Psoas muscle (tissue), 8 donors: ENCODE results near the gene TAP1. TPM values are rescaled to one million over a fixed set of nuclear protein-coding genes. Genes with fewer than 3 reads are reported as not detected.
"Not testable (repeated sequence)": the region's sequence is repeated elsewhere in the genome, so short reads cannot be mapped to it uniquely, and the experiment has no call there.

Source experiments
- ATAC-seq, 4 donors: fragments of 200-7000 bp; cut with Tn5 transposase; one replicate each; pipeline ENCODE4 v1.9.1; 2020; ENCODE audit warnings: moderate library complexity in 3 of 4, mild to moderate bottlenecking in 2 of 4
- DNase-seq, 2 donors: peaks; one replicate each; pipeline ENCODE4 v3.0.0-alpha.2; 2020
- H3K27ac ChIP-seq: fragments of 200-600 bp; one replicate; pipeline ENCODE4 v1.8.0; 2022
- H3K27me3 ChIP-seq, 3 donors: fragments of 200-600 bp in 1 of 3; one replicate each; pipeline versions ENCODE4 v1.6.1 to v1.8.0; 2013 to 2022; ENCODE audit warnings: low read length in 2 of 3, mild to moderate bottlenecking in 2 of 3, moderate library complexity in 1 of 3; ENCODE audit not compliant: insufficient read depth in 3 of 3
- H3K36me3 ChIP-seq, 2 donors: fragments of 200-600 bp in 1 of 2; one replicate each; pipeline versions ENCODE4 v1.6.1 to v1.8.0; 2013 to 2022; ENCODE audit warnings: low read depth in 1 of 2, mild to moderate bottlenecking in 1 of 2, moderate library complexity in 1 of 2; ENCODE audit not compliant: insufficient read depth in 1 of 2
- H3K4me1 ChIP-seq: fragments of 200-600 bp; one replicate; pipeline ENCODE4 v1.8.0; 2022
- H3K4me3 ChIP-seq: fragments of 200-600 bp; one replicate; pipeline ENCODE4 v1.8.0; 2022; ENCODE audit warnings: mild to moderate bottlenecking
- H3K9me3 ChIP-seq: fragments of 200-600 bp; one replicate; pipeline ENCODE4 v1.8.0; 2022
- WGBS, 3 donors: extraction: QIAGEN DNeasy Blood & Tissue Kit; methylation state at CpG; one replicate each; pipeline versions ENCODE4 v1.1.6 to v1.1.7; 2013; 5-methylcytosine and 5-hydroxymethylcytosine counted together
- intact Hi-C, 2 donors: fragments of 100-400 bp; cut with DNase I; formaldehyde crosslinking; loops; one replicate each; pipeline versions ENCODE4 v1.11.0 to v1.14.2; 2022
- polyA plus RNA-seq, 3 donors: library from polyadenylated mRNA; stranded (reverse); fragments of 200-250 nt; gene quantifications; one replicate each; pipeline ENCODE4 v1.2.3, GENCODE V29; 2013
- total RNA-seq, 4 donors: library from RNA; stranded (reverse); fragmentation: NEBNext Ultra II Directional in 2 of 4; extraction: Animal tissue kit (Norgen Biotek cat#: 25700) in 2 of 4; gene quantifications; one replicate each; pipeline versions ENCODE4 v1.2.1 to v1.2.4, GENCODE V29; 2021 to 2023
- TF ChIP-seq, protein P1 (sequence below): fragments of 200-600 bp; IDR thresholded peaks from one replicate; pipeline ENCODE4 v1.8.0; 2022; ENCODE audit warnings: antibody characterized with exemption
- donor health status: healthy with polysubstance abuse.
- donor health status: DM: no; HTN: no; CAD: no; lungs with moderate emphysema.
- donor health status: Bipolar disorder and iron deficiency.
- donor health status: healthy.
- donor health status: DM: yes; HTN: yes; CAD: no.
- donor health status: DM: no; HTN: no; CAD: no.
- donor health status: DM: no; HTN: no; CAD: no.
- donor health status: DM: yes; HTN: yes; CAD: no.

TAP1 gene
- total and polyA plus RNA-seq, 7 donors = 14.1 to 23.5 (median 17.7) TPM

DNA sequence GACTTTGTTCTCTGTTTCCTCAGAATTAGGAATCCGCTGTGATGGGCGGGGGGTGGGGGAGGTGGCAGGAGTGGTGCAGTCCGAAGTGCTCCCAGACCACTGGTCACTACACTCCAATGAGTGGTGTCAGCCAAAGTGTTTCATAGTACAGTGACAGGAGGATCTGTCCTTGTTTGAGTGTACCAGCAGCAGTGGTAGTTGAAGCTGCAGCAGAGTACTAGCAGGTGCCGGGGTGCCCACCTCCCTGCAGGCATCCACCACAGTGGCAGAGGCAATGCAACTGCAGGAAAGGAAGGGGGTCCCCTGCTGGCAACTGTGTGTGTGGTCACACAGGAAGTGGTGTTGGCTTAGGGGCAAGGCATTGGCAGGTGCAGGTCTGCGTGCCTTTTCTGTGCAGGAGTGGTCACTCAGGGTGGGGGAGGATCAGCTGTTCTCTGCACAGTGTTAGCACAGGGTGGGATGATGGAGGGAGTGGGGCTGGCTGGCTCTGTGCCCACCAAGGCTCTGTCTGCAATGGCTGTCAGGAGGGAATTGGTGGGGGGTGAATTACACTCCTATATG lies 46.4 kb downstream of the TAP1 start:
- TF ChIP-seq, protein P1, sequence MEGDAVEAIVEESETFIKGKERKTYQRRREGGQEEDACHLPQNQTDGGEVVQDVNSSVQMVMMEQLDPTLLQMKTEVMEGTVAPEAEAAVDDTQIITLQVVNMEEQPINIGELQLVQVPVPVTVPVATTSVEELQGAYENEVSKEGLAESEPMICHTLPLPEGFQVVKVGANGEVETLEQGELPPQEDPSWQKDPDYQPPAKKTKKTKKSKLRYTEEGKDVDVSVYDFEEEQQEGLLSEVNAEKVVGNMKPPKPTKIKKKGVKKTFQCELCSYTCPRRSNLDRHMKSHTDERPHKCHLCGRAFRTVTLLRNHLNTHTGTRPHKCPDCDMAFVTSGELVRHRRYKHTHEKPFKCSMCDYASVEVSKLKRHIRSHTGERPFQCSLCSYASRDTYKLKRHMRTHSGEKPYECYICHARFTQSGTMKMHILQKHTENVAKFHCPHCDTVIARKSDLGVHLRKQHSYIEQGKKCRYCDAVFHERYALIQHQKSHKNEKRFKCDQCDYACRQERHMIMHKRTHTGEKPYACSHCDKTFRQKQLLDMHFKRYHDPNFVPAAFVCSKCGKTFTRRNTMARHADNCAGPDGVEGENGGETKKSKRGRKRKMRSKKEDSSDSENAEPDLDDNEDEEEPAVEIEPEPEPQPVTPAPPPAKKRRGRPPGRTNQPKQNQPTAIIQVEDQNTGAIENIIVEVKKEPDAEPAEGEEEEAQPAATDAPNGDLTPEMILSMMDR = no peak
- Histone ChIP-seq H3K27me3 (peaks cover 2 to 27% (median 3%) of the 10 kb centered on the region in 3 donors), H3K4me3 (no peak overlapping the region), H3K4me1 (no peaks in the 10 kb centered on the region), H3K9me3 (no peaks in the 10 kb centered on the region), H3K27ac (no peak overlapping the region), H3K36me3 (no peaks in the 10 kb centered on the region)
- WGBS, 3 donors = 61 to 75% (median 66%) methylated on average over 5 of the region's 5 CpGs
- no peak for DNase-seq
- no peak for ATAC-seq
- intact Hi-C loops = no loop called here

DNA sequence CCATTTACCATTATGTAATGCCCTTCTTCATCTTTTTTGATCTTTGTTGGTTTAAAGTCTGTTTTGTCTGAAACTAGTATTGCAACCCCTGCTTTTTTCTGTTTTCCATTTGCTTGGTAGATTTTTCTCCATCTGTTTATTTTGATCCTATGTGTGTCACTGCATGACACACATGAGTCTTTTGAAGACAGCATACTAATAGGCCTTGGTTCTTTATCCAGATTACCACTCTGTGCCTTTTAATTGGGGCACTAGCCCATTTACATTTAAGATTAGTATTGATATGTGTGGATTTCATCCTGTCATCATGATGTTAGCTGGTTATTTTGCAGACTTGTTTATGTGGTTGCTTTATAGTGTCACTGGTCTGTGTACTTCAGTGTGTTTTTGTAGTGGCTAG lies 48.1 kb downstream of the TAP1 start:
- intact Hi-C loops, H3K4me3 ChIP-seq, H3K4me1 ChIP-seq, H3K9me3 ChIP-seq, H3K27ac ChIP-seq, ATAC-seq, DNase-seq, H3K36me3 ChIP-seq: not testable (repeated sequence)
- peaks cover 2 to 31% (median 3%) of the 10 kb centered on the region in 3 donors for H3K27me3 ChIP-seq

DNA sequence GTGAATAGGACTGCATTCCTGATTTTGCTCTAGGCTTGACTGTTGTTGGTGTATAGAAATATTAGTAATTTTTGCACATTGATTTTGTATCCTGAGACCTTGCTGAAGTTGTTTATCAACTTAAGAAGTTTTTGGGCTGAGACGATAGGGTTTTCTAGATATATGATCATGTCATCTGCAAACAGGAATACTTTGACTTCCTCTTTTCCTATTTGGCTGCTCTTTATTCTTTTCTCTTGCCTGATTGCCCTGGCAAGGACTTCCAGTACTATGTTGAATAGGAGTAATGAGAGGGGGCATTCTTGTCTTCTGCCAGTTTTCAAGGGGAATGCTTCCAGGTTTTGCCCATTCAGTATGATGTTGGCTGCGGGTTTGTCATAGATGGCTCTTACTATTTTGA lies 50.1 kb downstream of the TAP1 start:
- no peak overlapping the region for H3K27ac ChIP-seq
- no peak for ATAC-seq
- H3K4me1 ChIP-seq = no peaks in the 10 kb centered on the region
- TF ChIP-seq, protein P1 = no peak
- H3K27me3 ChIP-seq = peaks cover 2 to 38% (median 3%) of the 10 kb centered on the region in 3 donors
- intact Hi-C loops = no loop called here
- H3K4me3 ChIP-seq = no peak overlapping the region
- no peaks in the 10 kb centered on the region for H3K9me3 ChIP-seq
- no peaks in the 10 kb centered on the region for H3K36me3 ChIP-seq
- WGBS, 3 donors = 35 to 75% (median 63%) methylated on average over 2 of the region's 2 CpGs
- no peak for DNase-seq

DNA sequence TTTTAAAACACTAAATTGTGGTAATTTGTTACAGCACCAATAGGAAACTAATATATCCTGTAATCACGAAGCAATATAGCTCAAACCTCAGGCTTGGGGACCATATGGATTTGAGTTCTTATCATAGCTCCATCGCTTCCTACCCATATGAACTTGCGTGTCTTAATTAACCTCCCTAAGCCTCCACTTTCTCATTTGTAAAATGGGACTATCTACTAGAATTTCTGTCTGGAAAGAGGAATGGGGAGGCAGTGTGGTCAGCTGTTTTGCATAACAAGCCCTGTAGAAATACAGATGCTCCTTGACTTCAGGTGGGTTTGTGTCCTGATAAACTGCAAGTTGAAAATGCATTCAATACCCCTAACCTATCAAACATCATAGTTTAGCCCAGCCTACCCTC lies 53.8 kb downstream of the TAP1 start:
- Histone ChIP-seq H3K9me3 (no peaks in the 10 kb centered on the region), H3K4me1 (no peaks in the 10 kb centered on the region), H3K27ac (no peak overlapping the region), H3K36me3 (no peaks in the 10 kb centered on the region), H3K27me3 (peaks cover 0 to 59% (median 3%) of the 10 kb centered on the region in 3 donors), H3K4me3 (no peak overlapping the region)
- whole genome bisulfite sequencing, 3 donors = 66 to 90% (median 75%) methylated on average over 3 of the region's 3 CpGs
- TF ChIP-seq, protein P1 = no peak
- no peak for DNase-seq
- ATAC-seq = no peak
- intact Hi-C loops = loop anchor here (5.0 kb wide), 1 partner anchor 552 kb away; no protein-coding TSS in a partner anchor

DNA sequence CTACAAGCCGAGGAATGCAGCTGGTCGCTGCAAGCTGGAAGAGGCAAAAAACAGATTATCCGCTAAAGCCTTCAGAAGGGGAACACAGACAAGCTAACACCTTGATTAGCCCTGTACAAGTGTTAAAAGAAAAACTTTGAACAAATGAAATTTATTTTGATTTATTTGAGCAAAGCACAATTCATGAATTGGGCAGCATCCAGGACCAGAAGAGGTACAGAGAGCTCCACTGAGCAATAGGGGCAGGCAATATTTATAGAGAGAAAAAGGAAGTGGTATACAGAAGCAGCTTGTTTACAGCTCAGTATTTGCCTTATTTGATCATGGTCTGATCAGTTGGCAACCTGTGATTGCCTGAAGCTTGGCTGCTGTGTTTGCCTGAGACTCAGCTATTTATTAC lies 54.3 kb downstream of the TAP1 start:
- Histone ChIP-seq H3K9me3 (no peaks in the 10 kb centered on the region), H3K27me3 (peaks cover 2 to 59% (median 3%) of the 10 kb centered on the region in 3 donors), H3K4me1 (no peaks in the 10 kb centered on the region), H3K36me3 (no peaks in the 10 kb centered on the region), H3K4me3 (no peak overlapping the region), H3K27ac (no peak overlapping the region)
- WGBS, 3 donors = 93 to 98% (median 94%) methylated on average over 3 of the region's 3 CpGs
- DNase-seq (no peak), ATAC-seq (no peak)
- intact Hi-C loops = loop anchor here (5.0 kb wide), 1 partner anchor 552 kb away; no protein-coding TSS in a partner anchor
- TF ChIP-seq, protein P1 = no peak
